LNCaP clone FGC (cell line): ENCODE results near the gene ICA1.

ENCODE experiments used
- DNase-seq: peaks from one replicate; pipeline ENCODE4 v3.0.0-alpha.2; 2011; ENCODE audit warnings: low read depth
- H3K4me3 ChIP-seq: 2 replicates; pipeline ENCODE4 v1.5.1; 2011; ENCODE audit warnings: mild to moderate bottlenecking, low read depth, low read length, control low read depth
- CTCF ChIP-seq: IDR thresholded peaks from 2 replicates; pipeline ENCODE4 v1.5.1; 2012; ENCODE audit warnings: mild to moderate bottlenecking; ENCODE audit not compliant: control insufficient read depth, insufficient read depth; ENCODE audit errors: extremely low read depth

ICA1 gene

GRCh38 chr7:8185926-8186683, 75.9 kb downstream of the ICA1 start:
- no peak for TF ChIP-seq CTCF
- no peak for DNase-seq
- H3K4me3 ChIP-seq: no peak overlapping the region

DNA sequence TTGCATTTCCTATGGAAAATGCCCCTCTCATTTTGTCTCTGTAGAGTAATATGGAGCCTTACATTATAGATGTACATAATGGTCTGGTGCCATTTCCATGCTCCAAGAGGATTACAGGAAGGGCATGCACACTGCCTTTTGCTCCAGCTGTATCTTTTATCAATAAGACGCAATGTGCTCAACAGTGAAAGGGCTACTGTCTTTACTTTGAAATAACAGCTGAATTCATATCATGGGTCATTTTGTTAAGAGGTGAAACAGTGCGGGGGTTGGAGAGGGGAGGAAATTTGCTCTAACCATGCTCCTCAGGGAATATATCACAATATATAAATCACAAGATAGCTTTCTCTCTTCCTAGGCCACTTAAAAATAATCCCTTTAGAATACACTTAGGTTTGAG, 77.7 kb downstream of the ICA1 start:
- TF ChIP-seq CTCF: no peak
- DNase-seq: no peak
- H3K4me3 ChIP-seq: no peak overlapping the region

DNA sequence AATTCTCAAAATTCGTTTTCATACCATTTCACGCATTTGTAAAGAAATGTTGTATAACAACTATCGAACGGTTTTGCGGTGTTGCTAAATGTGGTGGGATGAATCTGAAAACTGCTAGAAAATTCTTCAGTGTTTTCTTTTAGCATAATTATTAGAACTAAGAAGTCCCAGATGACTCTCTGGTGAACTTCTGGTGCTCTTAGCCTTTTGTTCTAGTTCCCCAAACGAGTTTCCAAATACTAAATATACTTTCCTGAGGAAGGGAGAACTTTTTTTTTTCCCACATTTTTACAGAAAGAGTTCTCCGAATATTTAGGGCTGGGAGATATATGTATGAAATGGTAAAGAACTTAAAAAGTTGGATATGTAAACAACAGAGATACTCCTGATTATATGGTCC, 82.5 kb downstream of the ICA1 start:
- H3K4me3 ChIP-seq: no peak overlapping the region
- DNase-seq: no peak
- TF ChIP-seq CTCF: no peak

DNA sequence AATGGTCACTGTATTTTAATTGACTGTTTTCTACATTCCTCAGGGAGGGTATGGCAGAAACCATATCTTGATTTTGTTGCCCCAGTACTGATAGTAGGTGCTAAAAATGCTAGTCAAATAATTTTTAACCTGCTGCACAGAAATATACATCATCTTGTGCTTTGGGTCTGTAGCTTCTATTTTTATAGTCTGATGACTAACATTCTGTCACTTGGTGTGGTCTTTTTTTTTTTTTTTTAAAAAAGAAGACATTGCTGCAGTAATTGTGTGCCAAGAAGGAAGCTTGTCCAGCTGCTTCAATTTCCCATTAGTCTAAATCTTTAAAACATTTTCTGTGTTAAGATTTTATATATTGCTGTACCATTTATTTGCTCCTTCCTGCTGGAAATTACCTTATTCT, 83.6 kb downstream of the ICA1 start:
- no peak for TF ChIP-seq CTCF
- DNase-seq: no peak
- no peak overlapping the region for H3K4me3 ChIP-seq

DNA sequence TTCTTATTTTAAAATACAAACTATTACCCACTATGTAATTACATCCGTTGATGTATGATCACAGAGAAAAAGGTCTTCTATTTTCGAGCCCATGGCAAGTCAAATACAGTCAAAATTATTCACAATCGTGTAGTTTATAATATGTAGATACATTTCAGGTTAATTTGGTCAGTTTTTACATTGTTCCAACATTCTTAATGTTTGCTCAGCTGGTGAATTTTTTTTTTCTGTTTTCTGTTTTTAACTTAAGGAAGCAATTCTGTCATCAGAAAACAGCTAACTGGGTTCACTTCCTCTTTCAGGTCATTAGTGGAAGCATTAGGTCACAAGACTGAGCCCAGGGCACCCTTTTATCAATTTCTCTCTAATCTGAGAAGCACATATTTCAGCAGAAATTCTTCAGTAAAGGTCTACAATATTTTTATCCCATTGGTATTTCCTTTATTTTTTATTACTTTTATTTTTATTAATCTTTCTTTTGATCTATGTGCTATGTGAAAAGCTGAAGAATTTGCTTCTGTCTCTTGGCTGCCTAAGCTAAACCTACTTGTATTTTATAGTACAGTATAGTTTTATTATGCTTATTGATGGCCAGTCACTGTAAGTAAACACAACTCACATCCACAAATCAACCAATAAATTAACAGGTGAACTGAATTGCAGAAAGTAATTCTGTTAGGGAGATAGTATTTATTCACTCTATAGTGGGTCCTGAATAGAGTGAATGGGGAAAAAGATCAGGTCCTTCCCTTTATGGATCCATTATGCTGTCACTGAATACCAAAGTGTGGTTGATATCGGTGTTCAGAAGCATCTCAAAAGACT, 84.6 kb downstream of the ICA1 start:
- DNase-seq: no peak
- no peak overlapping the region for H3K4me3 ChIP-seq

GRCh38 chr7:8176370-8177081, 85.4 kb downstream of the ICA1 start:
- DNase-seq: no peak
- TF ChIP-seq CTCF: no peak
- H3K4me3 ChIP-seq: no peak overlapping the region

More for the DNA sequence above, 84.6 kb downstream of the ICA1 start:
- TF ChIP-seq CTCF: no peak
